ENCODE results near the gene SYT3.
"Not testable (repeated sequence)": the region's sequence is repeated elsewhere in the genome, so short reads cannot be mapped to it uniquely, and the experiment has no call there.

Gene SYT3

DNA sequence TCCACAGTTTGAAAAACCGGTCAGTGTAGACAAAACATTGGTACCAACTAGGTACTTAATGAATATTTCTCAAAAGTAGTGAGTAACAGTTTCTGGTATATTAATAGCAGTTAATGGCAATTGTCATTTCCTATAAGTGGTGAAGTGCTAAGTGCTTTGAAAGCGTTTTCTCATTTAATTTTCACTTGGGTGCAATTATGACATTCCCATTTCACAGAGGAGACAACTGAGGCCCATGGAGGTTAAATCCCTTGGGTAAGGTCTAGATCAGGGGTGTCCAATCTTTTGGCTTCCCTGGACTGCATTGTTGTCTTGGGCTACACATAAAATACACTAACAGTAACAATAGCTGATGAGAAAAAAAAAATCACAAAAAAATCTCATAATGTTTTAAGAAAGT is 687 bp upstream of the SYT3 start:
- in situ Hi-C loops (cut with MboI; ENCODE audit: low sequenced_read_pairs): no loop called here

DNA sequence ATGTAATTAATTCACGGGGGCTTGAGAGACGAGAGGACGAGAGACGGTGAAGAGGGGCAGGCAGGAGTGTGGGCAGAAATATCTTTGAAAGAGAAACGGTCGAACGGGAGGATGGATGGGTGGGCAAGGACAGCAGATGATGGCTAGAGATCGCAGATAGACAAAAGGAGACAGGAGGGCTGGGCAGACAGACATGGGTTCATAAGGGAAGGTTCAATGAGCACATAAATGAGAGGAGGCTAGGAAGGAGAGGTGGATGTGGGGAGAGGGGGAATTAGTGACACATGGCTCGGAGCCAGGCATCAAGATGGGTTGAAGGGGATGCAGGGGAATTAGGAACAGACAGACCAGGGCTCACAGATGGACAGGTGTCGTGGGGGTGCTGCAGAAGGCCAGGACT is 1.1 kb downstream of the SYT3 start:
- in situ Hi-C loops (cut with MboI; ENCODE audit: low sequenced_read_pairs): no loop called here

DNA sequence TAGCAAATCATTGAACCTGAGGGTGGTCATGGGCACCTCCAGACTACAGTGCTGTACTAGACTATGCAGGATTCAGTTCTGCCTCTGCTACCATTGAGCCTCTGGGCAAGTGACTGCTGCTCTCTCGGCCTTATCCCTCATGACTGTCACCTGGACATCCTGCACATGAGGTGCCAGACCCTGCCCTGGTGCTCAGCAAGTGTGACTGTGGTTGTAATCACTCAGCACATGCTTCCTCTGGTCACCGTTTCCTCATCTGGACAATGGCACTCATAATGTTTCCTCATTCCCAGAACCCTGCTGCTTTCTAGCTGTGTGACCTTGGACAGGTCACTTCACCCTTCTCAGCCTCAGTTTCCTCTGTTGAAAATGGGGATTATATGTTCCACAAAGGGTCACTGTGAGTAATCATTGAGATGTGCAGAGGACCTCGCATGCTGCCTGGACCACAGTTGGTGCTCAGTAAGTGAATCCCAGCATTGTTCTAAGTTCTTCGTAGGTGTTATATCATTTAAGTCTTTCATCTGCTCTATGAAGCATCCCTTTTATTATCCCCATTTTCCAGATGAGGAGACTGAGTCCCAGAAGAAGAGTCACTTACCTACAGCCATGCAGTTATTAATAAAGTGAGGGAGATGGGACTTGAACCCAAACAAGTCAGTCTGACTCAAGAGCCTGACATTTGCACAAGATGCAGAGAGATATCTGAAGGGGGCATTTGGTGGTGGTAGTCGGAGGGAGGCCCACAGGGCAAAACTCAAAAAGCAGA is 3.2 kb downstream of the SYT3 start:
- in situ Hi-C loops (cut with MboI; ENCODE audit: low sequenced_read_pairs): no loop called here

DNA sequence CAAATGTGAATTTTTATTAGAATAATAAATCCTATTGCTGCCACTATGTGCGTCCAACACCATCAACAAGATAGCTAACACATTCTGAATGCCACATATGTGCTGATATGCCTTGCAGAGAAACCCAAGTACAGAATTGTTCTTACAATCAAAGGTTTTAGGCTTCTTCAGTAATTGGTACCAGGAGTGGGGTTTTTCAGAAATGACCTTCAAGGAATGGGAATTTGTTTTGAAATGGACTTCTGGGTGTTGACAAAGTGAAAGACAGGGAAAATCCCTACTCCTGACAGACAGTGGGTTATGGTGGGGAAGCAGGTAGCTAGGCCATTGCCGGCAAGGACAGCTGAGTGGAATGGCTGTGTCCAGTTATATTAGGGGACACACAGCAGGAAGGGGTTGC is 5.7 kb downstream of the SYT3 start:
- in situ Hi-C loops (cut with MboI; ENCODE audit: low sequenced_read_pairs): no loop called here

DNA sequence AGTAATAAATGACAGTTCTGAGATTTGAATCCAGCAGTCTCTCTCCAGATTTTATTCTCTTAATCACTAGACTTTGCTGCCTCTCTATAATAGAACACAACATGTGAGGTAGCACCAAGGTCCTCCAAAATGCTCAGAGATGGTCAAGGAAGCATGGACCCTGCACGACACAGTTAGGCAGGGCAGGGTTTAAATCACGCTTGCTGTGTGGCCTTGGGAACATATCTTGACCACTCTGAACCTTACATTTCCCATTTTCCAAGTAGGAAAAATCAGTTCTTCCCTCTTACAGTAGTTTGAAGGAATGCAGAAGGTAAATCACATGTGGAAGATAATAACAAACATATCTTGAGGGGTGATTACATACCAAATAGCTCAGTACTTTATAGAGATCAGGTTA is 6.3 kb downstream of the SYT3 start:
- in situ Hi-C loops (cut with MboI; ENCODE audit: low sequenced_read_pairs): no loop called here

DNA sequence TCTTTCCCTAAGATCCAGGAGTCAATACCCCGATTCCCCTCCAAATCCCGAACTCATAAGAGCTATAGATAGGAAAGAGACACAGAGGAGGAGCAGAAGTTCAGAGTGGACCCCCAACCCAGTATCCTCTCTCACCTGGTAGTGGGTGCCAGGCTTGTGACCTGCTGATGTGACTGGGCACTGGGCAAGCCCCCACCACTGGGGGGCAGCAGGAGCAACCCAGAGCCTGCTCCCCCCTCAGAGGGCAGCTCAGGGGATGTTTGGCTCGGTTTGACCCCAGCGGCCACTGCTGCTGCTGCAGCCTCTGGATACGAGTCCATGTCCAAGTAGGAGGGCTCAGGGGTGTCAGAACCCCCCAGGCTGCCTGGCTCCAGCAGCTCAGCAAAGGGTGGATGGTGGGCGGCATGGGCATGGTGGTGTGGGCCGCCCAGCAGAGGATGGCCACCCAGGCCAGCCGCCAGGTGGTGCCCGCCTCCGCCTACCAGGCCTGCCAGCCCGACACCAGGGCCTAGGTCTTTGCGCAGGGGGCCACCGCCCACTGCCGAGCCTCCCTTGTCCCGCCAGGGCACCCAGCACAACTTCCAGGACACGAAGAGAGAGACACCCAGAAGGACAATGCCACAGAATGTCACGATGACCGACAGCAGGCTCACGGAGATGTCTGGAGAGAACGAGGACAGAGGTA is 7.4 kb downstream of the SYT3 start:
- in situ Hi-C loops (cut with MboI; ENCODE audit: low sequenced_read_pairs): no loop called here

DNA sequence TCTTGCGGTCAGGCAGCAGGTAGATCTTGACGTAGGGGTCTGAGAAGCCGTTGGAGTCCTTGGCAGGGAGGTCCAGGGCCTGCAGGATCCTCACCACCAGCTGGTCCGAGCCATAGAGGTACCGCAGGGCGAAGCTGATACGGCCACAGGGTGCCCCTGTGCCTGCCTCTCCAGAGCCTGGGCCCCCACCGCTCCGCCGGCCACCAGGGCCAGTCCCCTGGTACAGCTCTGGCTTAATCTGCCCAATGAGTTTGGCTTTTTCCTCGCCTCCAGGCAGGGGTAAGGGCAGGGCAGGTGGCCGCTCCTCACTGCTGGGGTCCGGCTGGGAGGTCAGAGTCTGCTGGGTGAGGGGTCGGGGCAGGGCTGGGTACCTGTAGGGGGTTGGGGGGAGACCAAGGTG is 9.9 kb downstream of the SYT3 start:
- in situ Hi-C loops (cut with MboI; ENCODE audit: low sequenced_read_pairs): no loop called here

DNA sequence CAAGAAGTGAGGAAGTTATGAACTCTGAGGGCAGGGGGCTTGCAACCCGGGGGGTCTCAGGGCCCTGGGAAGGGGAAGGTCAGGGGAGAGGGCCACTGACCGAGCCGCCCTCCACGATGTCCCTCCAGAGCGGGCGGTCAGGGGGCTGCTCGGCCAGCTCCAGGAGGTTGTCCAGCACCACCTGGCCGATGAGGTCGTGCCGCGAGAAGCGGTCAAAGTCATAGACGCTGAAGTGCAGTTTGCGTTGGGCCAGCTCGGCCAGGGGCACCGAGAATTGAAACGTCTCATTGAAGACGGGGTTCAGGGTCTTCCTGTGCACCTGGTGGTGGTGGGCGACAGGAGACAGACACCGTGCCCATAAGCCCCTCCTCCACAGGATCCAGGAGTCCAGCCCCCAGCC is 10.5 kb downstream of the SYT3 start:
- in situ Hi-C loops (cut with MboI; ENCODE audit: low sequenced_read_pairs): no loop called here

DNA sequence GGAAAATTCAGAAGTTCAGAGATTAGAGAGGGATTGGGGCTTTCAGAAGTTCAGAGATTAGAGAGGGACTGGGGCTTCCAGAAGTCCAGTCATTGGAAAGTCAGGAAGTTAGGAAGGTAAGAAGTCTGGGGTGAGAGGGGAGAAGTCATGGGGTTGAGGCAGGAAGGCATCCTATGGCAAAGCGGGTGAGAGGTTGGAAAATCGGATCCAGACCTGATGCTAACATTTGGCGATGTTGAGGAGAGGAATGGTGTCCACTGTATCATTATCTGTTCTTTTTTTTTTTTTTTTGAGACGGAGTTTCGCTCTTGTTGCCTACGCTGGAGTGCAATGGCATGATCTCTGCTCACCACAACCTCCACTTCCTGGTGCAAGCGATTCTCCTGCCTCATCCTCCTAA is 11.1 kb downstream of the SYT3 start:
- in situ Hi-C loops (cut with MboI; ENCODE audit: low sequenced_read_pairs): no loop called here

DNA sequence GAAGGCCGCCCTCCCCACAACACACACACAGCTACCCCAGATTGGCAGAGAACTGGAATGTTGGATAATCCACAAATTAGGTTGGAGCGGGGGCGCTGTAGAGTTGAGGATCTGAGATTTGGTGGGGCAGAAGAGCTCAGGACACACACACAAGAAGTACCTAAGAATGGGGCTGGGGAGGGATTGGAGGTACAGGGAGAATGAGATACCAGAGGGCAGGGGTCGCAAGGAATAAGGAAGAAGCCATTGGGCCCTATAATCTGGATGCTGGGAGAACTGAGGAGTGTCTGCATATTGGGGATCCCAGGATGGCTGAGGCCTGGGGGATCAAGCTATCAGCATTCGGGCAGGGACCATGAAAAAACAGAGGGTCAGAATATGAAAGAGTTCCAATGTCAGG is 11.5 kb downstream of the SYT3 start:
- in situ Hi-C loops (cut with MboI; ENCODE audit: low sequenced_read_pairs): no loop called here

DNA sequence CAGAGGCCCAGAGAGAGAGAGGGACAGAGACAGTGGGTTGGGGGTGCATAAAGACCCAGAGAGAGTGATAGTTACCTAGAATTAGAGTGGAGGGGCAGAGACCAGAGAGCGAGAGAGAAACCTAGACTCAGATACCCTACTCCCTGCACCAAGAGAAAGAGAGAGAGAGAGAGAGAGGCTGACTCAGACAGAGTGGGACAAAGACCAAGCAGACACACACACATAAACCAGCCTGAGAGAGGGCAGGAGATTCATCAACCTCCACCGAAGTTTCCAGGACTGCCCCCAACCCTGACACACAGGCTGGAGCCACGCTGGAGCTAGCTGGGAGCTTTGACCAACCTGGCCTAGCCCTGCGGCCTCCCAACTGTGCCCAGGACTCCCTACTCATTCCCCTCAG is 12.9 kb downstream of the SYT3 start:
- in situ Hi-C loops (cut with MboI; ENCODE audit: low sequenced_read_pairs): no loop called here

DNA sequence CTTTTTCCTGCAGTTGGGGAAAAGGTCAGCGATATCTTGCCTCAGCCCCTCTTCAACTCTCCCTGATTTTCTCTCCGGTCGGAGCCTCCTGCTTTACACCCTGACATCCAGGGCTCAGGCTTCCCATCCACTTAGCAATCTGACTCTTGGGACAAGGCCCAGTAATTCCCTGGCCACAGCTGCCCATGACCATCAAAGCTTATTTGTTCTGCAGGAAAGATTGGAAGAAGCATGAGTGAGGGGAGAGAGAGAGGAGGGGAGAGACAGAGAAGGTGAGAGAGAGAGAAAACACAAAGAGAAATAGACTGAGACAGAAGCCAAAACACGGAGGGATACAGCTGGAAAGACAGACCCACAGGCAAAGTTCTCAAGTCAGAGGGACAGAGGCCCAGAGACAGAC is 13.7 kb downstream of the SYT3 start:
- in situ Hi-C loops (cut with MboI; ENCODE audit: low sequenced_read_pairs): no loop called here

DNA sequence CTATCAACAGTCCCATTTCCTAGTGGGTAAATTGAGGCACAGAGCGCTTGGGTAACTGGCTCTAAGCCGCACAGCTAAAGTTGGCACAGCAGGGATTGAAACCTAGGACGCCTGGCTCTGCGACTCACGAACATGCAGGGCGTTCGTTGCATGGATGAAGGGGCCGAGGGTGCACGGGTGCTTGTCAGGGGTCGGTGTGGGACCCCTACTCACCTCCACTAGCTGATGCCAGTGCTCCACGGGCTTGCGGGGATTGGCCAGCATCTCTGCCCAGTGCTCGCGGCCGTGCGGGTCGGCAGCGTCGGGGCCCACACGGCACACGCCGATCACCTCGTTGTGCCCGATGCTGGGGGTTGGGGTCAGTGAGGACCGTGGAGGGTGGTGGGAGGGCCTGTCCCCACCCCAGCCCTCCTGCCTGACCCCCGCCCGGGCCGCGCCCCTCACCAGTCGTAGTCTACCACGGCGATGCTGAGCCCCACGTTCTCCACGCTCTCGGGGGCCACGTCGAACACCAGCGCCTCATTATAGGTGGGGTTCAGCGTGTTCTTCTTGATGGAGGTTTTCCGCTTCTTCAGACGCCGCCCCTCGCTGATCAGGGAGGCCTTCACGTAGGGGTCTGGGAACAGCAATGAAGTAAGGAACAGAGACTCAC is 14.6 kb downstream of the SYT3 start:
- in situ Hi-C loops (cut with MboI; ENCODE audit: low sequenced_read_pairs): no loop called here

DNA sequence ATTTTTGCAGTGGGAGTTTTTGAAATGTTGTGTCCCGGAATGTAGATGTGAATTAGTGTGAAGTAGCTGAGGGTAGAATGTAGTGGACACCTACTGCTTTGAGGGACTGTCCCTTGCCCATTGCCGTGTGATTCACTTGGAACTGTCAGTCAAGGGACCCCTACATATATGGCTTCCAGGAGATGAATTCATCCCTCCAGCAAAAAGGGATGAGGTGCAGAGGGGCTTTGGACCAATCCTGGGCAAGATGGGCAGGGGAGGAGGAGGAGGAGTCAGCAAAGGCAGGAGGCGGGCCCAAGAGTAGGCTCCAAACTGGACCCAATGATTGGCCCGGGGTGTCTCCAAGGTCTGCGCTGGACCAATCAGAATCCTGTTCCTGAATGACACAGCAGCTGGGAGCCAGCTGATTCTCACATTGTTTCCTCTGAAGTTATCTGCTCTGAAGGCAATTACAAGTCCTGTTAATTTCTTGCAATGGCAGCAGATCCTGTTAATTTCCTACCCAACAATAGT is 19.2 kb downstream of the SYT3 start:
- in situ Hi-C loops (cut with MboI; ENCODE audit: low sequenced_read_pairs): not testable (repeated sequence)

DNA sequence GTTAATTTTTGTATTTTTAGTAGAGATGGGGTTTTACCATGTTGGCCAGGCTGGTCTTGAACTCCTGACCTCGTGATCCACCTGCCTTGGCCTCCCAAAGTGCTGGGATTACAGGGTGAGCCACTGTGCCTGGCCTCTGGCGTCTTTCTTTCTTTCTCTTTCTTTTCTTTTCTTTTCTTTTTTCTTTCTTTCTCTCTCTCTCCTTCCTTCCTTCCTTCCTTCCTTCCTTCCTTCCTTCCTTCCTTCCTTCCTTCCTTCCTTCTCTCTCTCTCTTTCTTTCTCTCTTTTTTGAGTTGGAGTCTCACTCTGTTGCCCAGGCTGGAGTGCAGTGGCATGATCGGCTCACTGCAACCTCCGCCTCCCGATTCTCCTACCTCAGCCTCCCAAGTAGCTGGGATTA is 20.5 kb downstream of the SYT3 start:
- in situ Hi-C loops (cut with MboI; ENCODE audit: low sequenced_read_pairs): not testable (repeated sequence)

DNA sequence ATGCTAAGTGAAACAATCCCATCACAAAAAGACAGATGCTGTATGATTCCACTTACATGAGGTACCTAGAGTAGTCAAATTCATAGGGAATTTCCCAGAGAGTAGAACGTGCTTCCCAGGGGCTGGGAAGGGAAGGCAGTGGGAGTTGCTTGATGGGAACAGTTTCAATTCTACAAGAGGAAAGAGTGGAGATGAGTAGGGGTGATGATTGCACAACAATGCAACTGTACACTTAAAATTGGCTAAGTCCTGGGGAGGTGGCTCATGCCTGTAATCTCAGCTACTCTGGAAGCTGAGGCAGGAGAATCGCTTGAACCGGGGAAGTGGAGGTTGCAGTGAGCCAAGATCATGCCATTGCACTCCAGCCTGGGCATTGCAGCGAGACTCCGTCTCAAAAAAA is 21.3 kb downstream of the SYT3 start:
- in situ Hi-C loops (cut with MboI; ENCODE audit: low sequenced_read_pairs): not testable (repeated sequence)

DNA sequence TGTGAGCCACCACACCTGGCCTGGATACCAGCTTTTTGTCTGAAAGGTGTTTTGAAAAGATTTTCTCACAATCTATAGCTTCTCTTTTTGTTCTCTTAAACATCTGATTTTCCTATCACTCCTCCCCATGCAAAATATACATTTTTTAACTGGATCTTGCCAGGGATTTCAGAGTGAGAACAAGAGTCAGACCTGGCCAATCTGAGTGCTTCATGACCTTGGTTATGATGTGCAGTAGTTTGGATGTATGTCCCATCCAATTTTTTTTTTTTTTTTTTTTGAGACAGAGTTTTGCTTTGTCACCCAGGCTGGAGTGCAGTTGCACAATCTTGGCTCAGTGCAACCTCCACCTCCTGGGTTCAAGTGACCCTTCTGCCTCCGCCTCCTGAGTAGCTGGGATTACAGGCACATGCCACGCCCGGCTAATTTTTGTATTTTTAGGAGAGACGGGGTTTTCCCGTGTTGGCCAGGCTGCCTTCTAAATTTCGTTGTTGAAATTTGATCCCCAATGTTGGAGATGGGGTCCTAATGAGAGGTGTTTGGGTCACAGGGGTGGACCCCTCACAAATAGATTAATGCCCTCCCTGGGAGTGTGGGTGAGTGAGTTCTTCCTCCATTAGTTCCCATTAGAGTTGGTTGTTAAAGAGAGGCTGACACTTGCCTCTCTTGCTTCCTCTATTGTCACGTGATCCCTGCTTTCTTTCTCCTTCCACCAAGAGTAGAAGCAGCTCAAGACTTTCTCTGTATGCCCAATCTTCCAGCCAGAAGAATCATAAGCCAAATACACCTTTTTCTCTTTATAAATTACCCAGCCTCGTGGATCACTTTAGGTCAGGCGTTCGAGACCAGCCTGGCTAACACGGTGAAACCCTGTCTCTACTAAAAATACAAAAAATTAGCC is 26.9 kb downstream of the SYT3 start:
- in situ Hi-C loops (cut with MboI; ENCODE audit: low sequenced_read_pairs): not testable (repeated sequence)

DNA sequence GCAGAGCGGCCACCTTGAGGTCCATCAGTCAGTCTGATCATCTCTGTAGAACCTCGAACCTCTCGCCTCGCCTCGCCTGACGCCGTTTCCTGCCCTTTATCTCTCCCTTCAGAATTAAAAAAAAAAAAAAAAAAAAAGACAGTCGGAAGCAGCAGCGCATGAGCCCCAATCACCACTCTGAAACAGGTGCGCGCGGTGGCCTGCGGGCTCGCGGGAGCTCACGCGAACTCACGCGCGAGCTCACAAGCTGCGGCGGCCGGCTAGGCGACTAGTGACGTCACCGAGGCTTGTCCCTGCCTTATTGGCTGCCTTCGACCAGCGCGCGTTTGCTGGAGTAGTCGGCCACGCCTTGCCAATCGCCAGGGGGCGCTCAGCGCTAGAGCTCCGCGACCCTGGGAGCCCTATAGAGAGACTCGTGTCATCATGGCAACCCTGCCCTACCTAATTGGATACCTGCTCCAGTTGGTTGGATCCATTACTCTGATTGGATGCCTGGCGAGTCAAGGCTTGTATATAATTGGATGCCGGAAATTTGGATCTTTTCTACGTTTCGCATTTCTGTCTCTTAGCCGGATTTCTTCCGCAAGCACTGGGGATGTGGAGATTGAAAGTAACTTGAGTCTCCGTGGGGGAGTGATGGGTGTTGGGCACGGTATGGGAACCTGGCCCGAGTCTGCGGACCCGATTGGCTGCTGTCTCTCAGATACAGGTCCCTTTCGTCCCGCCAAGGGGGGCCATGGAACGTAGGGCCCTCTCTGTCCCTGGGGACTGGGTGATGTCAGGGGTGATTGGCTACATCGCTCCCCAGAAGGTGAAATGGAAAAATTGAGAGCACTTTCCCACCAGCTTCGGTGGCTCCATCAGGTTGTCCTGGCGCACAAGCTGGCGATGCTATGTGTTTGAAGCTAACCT is 31.6 kb downstream of the SYT3 start:
- in situ Hi-C loops (cut with MboI; ENCODE audit: low sequenced_read_pairs): no loop called here

DNA sequence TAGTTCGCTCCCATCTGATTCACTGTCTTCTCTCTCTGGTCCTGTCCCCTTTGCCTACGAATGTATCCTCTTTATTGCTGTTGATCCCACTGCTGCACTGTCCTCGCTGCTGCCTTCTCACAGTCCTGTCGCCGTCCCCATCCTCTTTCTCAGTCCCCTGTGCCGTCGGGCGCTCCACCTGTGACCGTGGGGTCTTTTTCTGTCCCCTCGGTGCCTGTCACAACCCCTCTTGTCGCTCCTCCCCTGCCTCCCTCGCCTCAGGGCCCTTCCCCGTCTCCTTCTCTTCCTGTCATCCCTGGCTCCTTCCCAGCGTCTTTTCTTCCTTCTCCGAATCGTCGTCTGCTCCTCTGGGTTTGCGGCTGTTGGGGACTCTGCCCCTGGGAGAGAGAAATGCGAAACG is 32.3 kb downstream of the SYT3 start:
- in situ Hi-C loops (cut with MboI; ENCODE audit: low sequenced_read_pairs): no loop called here

All from HL-60/S4 (cell line).